ENCODE results near the gene PRKAG2.
A peak's percentile ranks its signal among the peaks of the same experiment; 100 is the strongest.
"Not testable (repeated sequence)": the region's sequence is repeated elsewhere in the genome, so short reads cannot be mapped to it uniquely, and the experiment has no call there.

The PRKAG2 gene

GRCh38 chr7:151599401-151600227 lies 277.3 kb downstream of the PRKAG2 start:
- no peak for DNase-seq

GRCh38 chr7:151597541-151598444 lies 279.1 kb downstream of the PRKAG2 start:
- no peak for DNase-seq

GRCh38 chr7:151595702-151596350 lies 281.1 kb downstream of the PRKAG2 start:
- DNase-seq: no peak

GRCh38 chr7:151592868-151593486 lies 283.9 kb downstream of the PRKAG2 start:
- DNase-seq: no peak

- DNase-seq: no peak
These were observed 284.6 kb downstream of the PRKAG2 start for GRCh38 chr7:151592330-151592729.

GRCh38 chr7:151591866-151592265 lies 285.0 kb downstream of the PRKAG2 start:
- DNase-seq: no peak

- no peak for DNase-seq
These were observed 285.8 kb downstream of the PRKAG2 start for GRCh38 chr7:151590850-151591771.

- no peak for DNase-seq
These were observed 286.7 kb downstream of the PRKAG2 start for GRCh38 chr7:151590071-151590849.

GRCh38 chr7:151588982-151589381 lies 287.9 kb downstream of the PRKAG2 start:
- no peak for DNase-seq

GRCh38 chr7:151586531-151587260 lies 290.2 kb downstream of the PRKAG2 start:
- no peak for DNase-seq

- DNase-seq: no peak
These were observed 291.0 kb downstream of the PRKAG2 start for GRCh38 chr7:151585744-151586393.

GRCh38 chr7:151581741-151582140 lies 295.2 kb downstream of the PRKAG2 start:
- DNase-seq: no peak

GRCh38 chr7:151579644-151580043 lies 297.3 kb downstream of the PRKAG2 start:
- DNase-seq: no peak

- DNase-seq: peak; percentile 44 to 91
These were observed 301.5 kb downstream of the PRKAG2 start for GRCh38 chr7:151575410-151575809.

- DNase-seq: not testable (repeated sequence)
These were observed 303.9 kb downstream of the PRKAG2 start for GRCh38 chr7:151573046-151573445.

- DNase-seq: no peak
These were observed 304.8 kb downstream of the PRKAG2 start for GRCh38 chr7:151572136-151572535.

- no peak for DNase-seq
These were observed 305.4 kb downstream of the PRKAG2 start for GRCh38 chr7:151571471-151571870.

- no peak for DNase-seq
These were observed 306.5 kb downstream of the PRKAG2 start for GRCh38 chr7:151570366-151570915.
